T1000 (cell line): ENCODE data around the gene MAPK7.
A peak's percentile ranks its signal among the peaks of the same experiment; 100 is the strongest.

ENCODE experiments used
- DNase-seq: peaks from one replicate; lab custom pipeline; 2025; ENCODE audit warnings: mixed read lengths; lab: John Stamatoyannopoulos, UW

MAPK7 gene

DNA sequence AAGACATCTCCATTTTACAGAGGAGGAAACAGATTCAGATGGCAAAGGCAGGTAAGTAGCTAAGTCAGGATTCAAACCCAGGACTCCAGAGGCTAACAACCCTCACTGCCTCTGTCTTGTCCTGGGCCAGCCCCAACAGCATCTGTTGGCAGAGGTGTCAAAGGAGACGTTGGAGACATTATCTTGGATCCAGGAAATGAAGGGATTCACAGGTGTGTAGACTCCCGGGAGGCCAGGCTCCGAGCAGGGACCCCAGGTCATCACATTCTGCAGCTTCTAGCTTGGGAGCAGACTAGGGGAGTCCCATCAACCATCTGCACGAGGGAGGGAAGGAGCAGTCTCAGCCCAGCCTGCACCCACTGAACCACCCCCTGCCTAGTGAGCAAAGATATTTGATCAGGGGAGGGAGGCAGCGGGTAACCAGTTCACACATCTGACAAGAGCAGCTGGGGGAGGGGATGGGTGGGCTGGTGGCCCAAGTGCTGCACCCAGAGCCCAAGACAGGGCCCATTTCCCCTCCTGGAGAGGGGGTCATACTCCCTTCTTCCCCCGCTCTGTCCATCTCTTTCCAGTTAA is 14.8 kb upstream of the MAPK7 start:
- no peak for DNase-seq

DNA sequence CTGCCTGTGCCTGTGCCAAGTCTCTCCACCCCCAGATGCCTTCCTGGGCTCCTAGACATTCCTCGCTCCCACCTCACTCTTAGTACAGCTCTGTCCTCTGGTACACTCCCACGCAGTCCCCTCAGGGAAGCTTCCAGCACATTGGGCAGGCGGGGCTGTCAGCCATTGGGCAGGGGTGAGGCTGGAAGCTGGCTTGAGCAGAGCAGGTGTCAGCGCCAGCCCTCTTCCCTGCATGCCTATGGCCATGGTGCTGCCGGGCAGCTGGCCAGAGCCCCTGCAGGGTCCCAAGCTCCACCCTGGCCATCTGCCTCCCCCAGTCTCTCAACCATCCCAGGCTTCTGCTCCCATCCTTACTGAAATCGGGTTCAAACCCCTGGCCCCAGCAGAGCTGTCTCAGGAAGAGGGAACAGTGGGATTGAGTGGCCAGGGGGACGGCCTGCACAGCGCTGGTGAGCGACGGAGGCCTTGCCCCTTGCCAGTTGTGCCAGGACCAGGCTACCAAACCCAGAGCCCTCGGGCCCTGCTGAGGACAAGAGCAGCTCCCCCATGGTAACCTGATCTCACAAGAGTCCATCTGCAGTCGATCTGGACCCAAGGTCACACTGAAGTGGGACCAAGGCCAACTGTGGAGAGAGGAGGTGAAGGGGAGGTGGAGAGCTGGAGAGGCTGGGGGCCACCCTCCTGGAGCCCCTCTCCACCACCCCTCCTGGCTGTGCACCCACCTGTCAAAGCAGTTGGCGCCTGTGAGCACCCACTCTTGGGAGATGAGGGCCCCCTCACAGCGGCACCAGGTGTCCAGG is 13.4 kb upstream of the MAPK7 start:
- no peak for DNase-seq

DNA sequence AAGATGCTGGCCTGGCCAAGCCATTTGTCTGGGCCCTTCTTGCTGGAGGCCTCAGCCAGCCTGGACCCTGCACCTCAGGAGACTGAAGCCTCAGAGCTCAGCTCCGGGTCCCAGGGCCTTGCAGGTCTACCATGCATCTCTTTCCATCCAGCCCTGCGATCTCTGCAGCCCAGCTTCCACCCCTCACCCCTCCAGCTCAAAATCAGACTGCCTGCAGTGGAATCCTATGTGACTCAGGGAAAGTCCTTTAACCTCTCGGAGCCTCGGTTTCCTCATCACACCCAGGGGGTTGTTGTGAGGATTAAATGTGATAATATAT is 12.8 kb upstream of the MAPK7 start:
- DNase-seq, result no peak

- no peak for DNase-seq
These were observed 12.3 kb upstream of the MAPK7 start for GRCh38 chr17:19365833-19366636.

GRCh38 chr17:19366637-19366972 is 11.7 kb upstream of the MAPK7 start:
- no peak for DNase-seq

DNA sequence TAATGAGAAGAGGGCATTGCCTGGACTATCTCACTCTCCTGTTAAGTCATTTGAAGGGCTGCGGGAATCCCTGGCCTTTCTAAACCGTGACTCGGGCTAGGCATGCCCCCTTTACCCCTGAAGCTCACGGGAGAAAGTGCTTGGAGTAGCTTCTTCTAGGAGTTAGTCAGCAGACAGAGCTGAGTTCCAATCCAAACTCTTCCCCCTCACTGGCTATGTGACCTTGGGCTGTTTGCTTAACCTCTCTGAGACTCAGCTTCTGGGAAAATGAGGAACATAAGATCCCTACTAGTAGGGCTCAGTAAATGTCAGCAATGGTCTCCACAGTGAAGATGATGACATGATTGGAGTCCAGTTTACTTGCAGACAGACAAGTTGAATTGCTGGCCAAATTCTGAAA is 10.1 kb upstream of the MAPK7 start:
- DNase-seq, result no peak

- no peak for DNase-seq
These were observed 9.1 kb upstream of the MAPK7 start for GRCh38 chr17:19369107-19369778.

GRCh38 chr17:19369846-19370492 is 8.3 kb upstream of the MAPK7 start:
- DNase-seq, result no peak

- no peak for DNase-seq
These were observed 7.8 kb upstream of the MAPK7 start for GRCh38 chr17:19370493-19370960.

DNA sequence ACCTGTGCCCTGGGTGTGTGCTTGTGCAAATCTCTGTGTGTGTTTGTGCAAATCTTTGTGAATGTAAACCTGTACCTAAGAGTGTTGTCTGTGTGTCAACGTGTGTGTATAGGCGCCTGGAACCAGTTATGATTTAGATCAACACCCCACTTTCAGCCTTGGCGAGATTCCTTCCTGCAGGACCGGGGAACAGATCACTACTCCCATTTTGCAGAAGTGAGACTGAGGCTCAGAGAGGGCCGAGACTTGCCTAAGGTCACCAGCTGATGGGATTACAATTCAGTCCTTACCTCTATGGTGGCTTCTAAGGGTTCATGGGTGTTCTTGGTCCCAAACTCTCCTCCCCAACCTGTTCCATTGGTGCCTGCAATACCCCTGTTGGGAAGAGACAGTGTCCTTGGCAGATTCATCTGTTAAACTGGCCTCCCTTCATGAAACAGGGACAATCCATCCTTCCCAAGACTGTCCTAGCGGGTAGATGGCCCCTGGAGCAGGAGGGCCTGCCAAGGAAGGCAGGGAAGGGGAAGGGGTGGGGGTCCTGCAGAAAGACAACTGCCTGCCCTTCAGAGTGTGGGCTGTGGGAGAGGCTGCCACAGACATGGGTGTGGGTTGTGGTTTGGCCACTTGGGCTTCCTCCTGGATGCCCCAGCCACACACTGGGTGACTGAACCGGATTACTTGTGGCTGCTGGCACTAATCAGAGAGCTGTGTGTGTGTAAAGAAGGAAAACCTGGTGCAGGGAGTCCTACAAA is 6.9 kb upstream of the MAPK7 start:
- DNase-seq, result no peak

- no peak for DNase-seq
These were observed 6.3 kb upstream of the MAPK7 start for GRCh38 chr17:19372011-19372370.

DNA sequence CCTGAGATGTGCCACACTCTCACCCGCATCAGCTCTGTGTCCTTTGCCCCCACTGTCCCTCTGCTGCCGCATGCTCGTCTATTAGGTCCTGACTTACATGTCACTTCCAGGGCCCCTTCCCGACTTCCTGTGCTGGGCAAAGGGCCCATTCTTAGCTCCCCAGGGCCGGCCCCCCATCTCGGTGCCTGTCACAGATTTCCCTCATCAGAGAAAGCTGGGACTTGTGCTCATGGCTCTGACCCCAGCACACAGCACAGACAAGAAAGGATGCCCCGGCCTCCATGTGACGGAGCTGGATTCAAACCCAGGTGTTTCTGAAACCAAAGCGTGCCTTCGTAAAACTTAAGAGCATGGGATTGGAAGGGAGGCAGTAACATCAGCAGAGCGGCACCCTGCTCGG is 5.9 kb upstream of the MAPK7 start:
- DNase-seq, result no peak

DNA sequence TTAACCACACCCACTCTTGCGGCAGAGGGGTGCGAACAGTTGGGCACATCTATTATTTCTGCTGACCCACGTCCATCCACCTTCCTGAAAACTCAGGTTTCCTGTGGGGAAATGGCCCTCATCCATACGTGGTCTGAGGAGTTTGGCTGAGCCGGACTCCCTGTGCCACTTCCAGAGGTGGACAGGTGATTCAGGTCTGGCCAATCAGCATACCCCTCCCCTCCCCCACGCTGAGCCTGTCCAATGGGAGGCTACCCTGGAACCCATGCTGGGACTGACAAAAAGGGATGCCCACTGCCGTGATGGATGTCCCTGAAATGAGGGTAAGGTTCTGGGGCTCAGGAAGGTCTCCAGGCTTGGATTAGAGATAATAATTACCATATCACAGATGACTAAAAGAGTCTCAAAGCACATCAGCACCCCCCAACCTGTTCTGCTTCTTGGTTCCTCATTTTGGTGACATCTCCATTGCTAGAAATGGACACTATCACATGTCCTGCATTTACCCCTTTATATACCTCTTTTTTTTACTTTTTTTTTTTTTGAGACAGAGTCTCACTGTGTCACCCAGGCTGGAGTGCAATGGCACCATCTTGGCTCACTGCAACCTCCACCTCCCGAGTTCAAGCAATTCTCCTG is 5.3 kb upstream of the MAPK7 start:
- no peak for DNase-seq

GRCh38 chr17:19374136-19374535 is 4.2 kb upstream of the MAPK7 start:
- DNase-seq, result no peak

GRCh38 chr17:19375732-19376131 is 2.6 kb upstream of the MAPK7 start:
- no peak for DNase-seq

DNA sequence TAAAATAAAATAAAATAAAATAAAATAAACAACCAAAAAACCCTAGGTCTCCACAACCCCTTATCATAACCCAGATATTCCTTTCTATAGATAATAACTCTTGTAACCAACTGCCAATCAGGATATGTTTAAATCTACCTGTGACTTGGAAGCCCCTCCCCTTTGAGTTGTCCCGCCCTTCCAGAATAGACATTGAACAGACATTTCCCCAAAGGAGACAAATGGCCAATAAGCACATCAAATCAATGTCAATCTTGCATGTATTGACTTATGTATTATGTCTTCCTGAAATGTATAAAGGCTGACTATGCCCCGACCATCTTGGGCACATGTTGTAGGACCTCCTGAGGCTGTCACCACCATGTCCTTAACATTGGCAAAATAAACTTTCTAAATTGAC is 1.5 kb upstream of the MAPK7 start:
- no peak for DNase-seq

- DNase-seq, result peak; percentile 99
These were observed 489 bp upstream of the MAPK7 start for GRCh38 chr17:19377602-19378415.

DNA sequence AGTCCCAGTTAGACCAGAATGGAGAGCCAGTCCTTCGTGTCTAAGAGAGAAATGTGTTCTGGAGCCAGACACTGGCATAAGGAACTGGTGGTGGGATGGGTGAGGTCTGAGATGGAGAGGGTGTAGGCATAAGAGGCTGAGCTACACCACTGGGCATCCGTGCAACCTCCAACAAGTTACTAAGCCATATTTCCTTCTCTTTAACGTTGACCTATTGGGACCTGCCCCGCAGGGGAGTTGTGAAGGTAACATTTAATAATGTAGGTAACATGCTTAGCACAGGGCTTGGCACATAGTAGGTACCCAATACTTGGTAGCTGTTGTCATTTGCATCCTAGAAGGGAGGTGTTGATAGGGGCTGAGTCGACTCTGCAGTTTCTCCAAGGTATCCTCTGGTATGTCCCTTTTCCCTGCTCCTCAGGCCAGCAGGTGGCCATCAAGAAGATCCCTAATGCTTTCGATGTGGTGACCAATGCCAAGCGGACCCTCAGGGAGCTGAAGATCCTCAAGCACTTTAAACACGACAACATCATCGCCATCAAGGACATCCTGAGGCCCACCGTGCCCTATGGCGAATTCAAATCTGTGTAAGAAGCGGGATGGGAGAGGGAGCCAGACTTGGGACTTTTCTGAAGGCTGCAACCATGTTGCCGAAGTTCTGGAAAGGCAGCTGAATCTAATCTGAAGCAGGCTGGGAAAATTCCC is 1.2 kb downstream of the MAPK7 start:
- no peak for DNase-seq

GRCh38 chr17:19380481-19381301 is 2.4 kb downstream of the MAPK7 start:
- no peak for DNase-seq
